ENCODE measurements around the gene NDOR1. TPM values are rescaled to one million over a fixed set of nuclear protein-coding genes. Genes with fewer than 3 reads are reported as not detected.

NDOR1 gene
- total and polyA plus RNA-seq, 12 donors: 4.6 to 10.6 (median 5.6) TPM

DNA sequence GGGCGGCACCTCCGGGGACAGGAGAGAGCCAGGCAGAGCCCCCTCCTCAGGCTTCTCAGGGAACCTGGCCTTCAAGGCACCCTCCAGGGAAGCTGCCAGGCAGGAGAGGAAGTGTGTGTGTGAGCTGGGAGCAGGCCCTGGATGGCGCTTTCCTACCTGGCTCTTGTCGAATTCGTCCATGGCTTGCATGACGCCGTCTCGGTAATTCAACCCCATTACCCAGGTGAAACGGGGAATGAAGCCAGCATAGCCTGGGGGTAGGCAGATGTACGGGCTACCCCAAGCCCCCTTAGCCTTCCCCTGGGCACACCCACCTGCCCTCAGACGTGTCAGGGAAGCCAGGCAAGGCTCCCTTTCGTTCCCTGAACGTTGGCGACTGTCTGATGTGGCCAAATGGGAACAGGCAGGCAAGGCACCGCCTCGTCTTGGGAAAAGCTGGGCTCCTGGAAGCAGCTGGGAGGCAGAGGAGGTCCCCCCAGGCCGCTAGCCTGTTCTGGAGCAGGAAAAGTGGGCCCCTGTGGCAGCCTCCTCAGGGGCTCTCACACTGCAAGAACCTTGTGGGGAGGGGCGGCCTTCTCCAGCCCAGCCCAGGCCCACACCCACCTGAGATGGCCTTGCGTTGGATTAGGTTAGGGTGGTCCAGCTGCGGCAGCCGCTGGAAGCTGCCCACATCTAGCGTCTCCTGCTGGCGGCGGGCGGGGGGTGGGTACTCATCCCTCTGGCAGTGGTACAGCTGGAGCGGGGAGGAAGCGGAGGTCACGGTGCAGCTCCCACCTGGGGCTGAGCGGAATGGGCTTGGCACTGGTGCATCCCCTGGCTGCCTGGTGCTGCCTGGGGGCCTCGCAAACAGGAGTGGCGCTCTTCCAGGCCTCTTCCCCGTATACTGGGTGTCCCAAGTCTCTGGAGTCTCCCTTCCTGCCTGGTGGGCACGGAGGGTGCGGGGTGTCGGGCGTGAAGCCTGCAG is 39.3 kb downstream of the NDOR1 start:
- TF ChIP-seq, protein P1, sequence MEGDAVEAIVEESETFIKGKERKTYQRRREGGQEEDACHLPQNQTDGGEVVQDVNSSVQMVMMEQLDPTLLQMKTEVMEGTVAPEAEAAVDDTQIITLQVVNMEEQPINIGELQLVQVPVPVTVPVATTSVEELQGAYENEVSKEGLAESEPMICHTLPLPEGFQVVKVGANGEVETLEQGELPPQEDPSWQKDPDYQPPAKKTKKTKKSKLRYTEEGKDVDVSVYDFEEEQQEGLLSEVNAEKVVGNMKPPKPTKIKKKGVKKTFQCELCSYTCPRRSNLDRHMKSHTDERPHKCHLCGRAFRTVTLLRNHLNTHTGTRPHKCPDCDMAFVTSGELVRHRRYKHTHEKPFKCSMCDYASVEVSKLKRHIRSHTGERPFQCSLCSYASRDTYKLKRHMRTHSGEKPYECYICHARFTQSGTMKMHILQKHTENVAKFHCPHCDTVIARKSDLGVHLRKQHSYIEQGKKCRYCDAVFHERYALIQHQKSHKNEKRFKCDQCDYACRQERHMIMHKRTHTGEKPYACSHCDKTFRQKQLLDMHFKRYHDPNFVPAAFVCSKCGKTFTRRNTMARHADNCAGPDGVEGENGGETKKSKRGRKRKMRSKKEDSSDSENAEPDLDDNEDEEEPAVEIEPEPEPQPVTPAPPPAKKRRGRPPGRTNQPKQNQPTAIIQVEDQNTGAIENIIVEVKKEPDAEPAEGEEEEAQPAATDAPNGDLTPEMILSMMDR (IDR thresholded peaks at IDR 0.05): no peak
- no peak for DNase-seq
- Histone ChIP-seq H3K36me3 (peaks cover 0 to 26% (median 12%) of the 10 kb centered on the region in 9 donors), H3K9me3 (no peaks in the 10 kb centered on the region), H3K27ac (no peak overlapping the region), H3K4me3 (no peak overlapping the region), H3K27me3 (no peaks in the 10 kb centered on the region), H3K4me1 (peaks cover 4 to 42% (median 29%) of the 10 kb centered on the region in 9 donors)
- ATAC-seq: no peak
- intact Hi-C loops (cut with DNase I): no loop called here
- 70 to 76% methylated on average over 36 of the region's 36 CpGs for WGBS, 2 donors

DNA sequence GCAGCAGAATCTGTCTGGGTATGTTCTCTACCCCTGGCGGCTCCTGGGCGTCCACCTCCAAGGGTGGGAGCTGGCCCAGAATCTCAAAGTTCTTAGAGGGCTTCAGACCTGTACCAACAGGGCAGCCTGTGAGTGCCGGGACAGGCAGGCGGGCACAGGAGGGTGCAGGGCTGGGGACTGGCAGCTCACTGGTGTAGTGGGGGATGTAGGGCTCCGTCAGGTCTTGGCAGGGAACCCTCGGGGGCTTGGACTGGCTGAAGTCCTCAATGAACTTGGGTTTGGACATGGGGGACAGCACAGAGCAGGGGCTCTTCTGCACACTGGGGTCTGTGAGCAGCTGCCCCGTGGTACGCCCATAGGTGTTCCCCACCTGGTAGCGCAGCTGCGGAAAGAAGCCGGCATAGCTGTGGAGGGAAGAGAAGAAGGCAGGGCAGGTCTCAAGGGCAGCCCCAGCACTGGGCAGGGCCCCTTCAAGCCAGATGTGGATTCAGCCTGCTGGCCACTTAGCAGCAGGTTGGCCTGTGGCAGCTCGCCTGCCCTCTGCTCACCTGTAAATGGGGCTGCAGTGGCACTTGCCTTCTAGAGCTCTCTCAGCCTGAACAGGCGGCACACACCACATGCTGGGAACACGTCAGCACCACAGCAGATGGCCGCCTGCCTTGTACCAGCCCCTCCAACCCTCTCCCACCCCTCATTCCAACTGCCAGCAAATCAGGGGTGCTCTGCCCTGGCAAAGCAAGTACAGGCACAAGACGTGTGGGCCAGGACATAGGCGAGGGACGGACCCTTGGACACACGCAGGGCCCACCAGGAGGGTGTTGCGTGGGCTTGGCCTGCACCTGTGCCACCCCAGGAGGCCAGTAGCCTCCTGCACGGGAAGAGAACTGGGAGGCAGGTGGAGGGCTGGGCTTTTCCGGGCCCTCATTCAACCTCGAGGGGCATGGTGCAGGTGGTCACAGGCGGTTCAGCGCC is 40.2 kb downstream of the NDOR1 start:
- Histone ChIP-seq H3K4me1 (peaks cover 3 to 47% (median 32%) of the 10 kb centered on the region in 9 donors), H3K9me3 (no peaks in the 10 kb centered on the region), H3K27me3 (no peaks in the 10 kb centered on the region), H3K36me3 (peaks cover 0 to 26% (median 12%) of the 10 kb centered on the region in 9 donors), H3K27ac (no peak overlapping the region), H3K4me3 (no peak overlapping the region)
- intact Hi-C loops (cut with DNase I): no loop called here
- ATAC-seq: no peak
- TF ChIP-seq, protein P1 (IDR thresholded peaks at IDR 0.05): no peak
- WGBS, 2 donors: 93 to 95% methylated on average over 25 of the region's 25 CpGs
- DNase-seq: no peak

DNA sequence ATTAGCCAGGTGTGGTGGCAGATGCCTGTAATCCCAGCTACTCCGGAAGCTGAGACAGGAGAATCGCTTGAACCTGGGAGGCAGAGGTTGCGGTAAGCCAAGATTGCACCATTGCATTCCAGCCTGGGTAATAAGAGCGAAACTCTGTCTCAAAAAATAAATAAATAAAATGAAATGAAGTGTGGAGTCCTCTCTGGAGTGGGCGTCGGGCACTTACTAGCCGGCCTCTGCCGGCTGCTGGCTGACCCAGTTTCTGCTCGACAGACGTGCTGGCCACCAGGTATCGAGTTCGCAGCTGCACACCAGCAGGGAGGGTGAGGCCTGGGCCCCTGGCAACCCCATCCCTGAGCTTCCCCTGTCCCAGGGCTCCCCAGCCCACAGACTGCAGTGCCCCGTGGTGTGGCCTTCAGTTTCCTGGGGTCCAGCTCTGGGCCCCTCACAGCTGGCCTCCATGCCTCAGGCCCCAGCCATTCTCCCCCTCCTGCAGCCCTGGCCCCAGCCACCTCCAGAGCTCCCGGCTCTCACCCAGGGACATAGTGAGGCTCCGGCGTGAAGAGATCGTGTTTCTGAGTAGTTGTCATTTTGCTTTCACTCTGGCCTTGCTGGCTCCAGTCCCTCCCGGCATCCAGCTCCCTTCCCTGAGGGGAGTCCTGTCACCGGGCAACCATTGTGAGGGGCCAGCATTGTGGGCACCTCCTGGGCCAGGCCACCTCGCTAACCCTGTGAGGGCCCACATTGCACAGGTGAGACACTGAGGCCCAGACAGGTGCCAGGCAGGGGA is 41.8 kb downstream of the NDOR1 start:
- H3K36me3 ChIP-seq: peaks cover 0 to 18% (median 8%) of the 10 kb centered on the region in 9 donors
- H3K27me3 ChIP-seq: no peaks in the 10 kb centered on the region
- ATAC-seq (no peak), DNase-seq (no peak)
- intact Hi-C loops (cut with DNase I): no loop called here
- H3K27ac ChIP-seq: no peak overlapping the region
- H3K4me3 ChIP-seq: no peak overlapping the region
- TF ChIP-seq, protein P1 (IDR thresholded peaks at IDR 0.05): no peak
- H3K9me3 ChIP-seq: no peaks in the 10 kb centered on the region
- peaks cover 3 to 45% (median 28%) of the 10 kb centered on the region in 9 donors for H3K4me1 ChIP-seq
- WGBS, 2 donors: 77 to 78% methylated on average over 20 of the region's 20 CpGs
